ENCODE results near the gene ZSCAN20. TPM values are rescaled to one million over a fixed set of nuclear protein-coding genes. Genes with fewer than 3 reads are reported as not detected.

Gene ZSCAN20
- total RNA-seq, 2 donors from 2014 or later, result 3.1 to 3.3 TPM

DNA sequence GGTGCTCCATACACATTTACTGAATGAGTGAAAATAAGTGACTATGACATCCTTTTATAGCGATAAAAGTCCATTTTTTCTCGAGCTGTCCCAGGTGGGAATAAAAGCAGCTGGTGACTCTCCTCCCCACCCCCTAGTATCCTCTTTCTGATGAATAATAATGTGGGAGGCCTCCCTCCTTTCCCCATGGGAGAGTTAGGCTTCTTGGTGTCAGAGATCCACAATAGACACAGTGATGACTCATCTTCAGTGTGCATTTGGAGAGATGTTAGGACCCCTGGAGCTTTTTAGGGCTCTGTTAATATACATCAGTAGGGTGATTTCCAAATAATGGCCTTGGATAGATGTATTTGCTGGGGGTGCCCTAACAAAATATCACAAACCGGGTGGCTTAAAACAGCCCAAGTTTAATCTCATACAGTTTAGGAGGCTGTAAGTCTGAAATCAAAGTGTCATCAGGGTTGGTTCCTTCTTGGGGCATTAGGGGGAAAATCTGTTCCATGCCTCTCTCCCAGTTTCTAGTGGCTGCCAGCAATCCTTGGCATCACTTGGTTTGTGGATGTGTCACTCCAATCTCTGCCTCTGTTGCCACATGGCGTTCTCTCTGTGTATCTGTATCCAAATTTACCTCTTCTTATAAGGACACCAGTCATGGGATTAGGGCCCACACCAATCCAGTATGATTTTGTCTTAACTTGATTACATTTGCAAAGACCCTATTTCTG lies 37.2 kb upstream of the ZSCAN20 start:
- no peak overlapping the region for H3K27ac Mint-ChIP-seq
- DNase-seq, result no peak
- H3K27me3 Mint-ChIP-seq (ENCODE audit: low read depth), result peaks cover 5% of the 10 kb centered on the region

DNA sequence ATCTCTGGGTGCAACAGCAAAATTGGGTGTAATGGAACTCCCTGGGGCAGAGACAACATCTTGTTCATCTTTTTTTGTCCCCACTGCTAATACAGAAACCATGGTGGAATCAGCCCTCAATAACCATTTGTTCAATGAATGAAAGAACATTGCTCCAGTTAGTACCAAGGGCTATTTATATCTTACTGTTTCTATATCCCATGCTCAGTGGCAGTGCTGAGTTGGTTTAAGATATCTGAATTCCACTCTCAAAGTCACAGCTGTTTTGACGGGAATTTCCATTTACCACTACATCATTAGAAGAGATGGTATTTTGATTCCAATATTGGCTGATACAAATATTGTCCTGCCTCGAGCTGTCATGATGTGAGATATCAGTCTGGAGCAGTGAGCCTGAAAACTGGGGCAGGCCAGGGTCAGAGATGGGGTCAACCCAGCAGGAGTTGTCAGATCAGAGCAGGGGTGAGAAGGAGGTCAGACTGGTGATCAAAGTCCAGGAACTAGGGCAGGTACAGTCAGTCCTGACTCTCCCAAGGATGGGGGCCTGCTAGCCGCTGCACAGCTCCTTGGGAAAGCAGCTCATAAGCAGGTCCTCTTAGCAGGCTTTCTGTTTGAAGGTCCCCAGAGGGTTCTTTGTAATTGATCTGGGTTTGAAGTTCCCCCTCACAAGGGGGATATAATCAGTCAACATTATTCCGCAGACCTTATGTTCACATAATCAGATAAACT lies 35.7 kb upstream of the ZSCAN20 start:
- Mint-ChIP-seq H3K36me3 (ENCODE audit: insufficient read depth in 2 of 2) (no peaks in the 10 kb centered on the region), H3K27ac (no peak overlapping the region), H3K4me1 (ENCODE audit: low read depth) (peaks cover 9% of the 10 kb centered on the region), H3K4me3 (no peak overlapping the region), H3K9me3 (no peaks in the 10 kb centered on the region), H3K27me3 (ENCODE audit: low read depth) (peaks cover 13% of the 10 kb centered on the region)
- no peak for ATAC-seq (replicated peaks in 1 of 2)
- DNase-seq, result no peak

More for the DNA sequence above, 37.2 kb upstream of the ZSCAN20 start:
- no peak overlapping the region for H3K4me3 Mint-ChIP-seq
- no peaks in the 10 kb centered on the region for H3K36me3 Mint-ChIP-seq (ENCODE audit: insufficient read depth in 2 of 2)
- peaks cover 14% of the 10 kb centered on the region for H3K4me1 Mint-ChIP-seq (ENCODE audit: low read depth)
- ATAC-seq (replicated peaks in 1 of 2), result no peak
- no peaks in the 10 kb centered on the region for H3K9me3 Mint-ChIP-seq

GRCh38 chr1:33438364-33439160 lies 33.9 kb upstream of the ZSCAN20 start:
- DNase-seq, result no peak
- Mint-ChIP-seq H3K27me3 (ENCODE audit: low read depth) (peaks cover 21% of the 10 kb centered on the region), H3K36me3 (ENCODE audit: insufficient read depth in 2 of 2) (no peaks in the 10 kb centered on the region), H3K27ac (no peak overlapping the region), H3K9me3 (no peaks in the 10 kb centered on the region), H3K4me3 (no peak overlapping the region), H3K4me1 (ENCODE audit: low read depth) (peaks cover 6% of the 10 kb centered on the region)
- ATAC-seq (replicated peaks in 1 of 2), result no peak

DNA sequence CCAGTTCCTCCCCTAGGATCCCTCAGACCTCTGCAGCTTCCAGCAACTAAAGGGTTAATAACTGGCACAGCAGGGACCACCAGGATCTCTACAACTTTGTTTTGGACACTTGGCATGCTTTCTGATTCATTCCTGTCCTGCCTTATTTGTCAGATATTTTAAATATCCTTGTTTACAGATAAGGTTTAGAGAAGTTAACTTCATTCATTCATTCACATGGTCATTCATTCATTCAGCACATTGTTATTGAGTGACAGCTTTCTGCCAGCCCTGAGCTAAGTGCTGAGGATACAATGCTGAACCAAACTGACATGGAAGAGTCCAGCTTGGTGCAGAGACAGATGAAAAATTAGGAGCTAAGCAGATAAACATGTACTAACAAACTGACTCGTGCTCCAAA lies 32.8 kb upstream of the ZSCAN20 start:
- Mint-ChIP-seq H3K36me3 (ENCODE audit: insufficient read depth in 2 of 2) (no peaks in the 10 kb centered on the region), H3K27me3 (ENCODE audit: low read depth) (peaks cover 21% of the 10 kb centered on the region), H3K4me3 (no peak overlapping the region), H3K27ac (no peak overlapping the region), H3K9me3 (no peaks in the 10 kb centered on the region), H3K4me1 (ENCODE audit: low read depth) (no peaks in the 10 kb centered on the region)
- no peak for ATAC-seq (replicated peaks in 1 of 2)
- DNase-seq, result no peak

- ATAC-seq (replicated peaks in 1 of 2) (no peak), DNase-seq (no peak)
- H3K9me3 Mint-ChIP-seq, result no peaks in the 10 kb centered on the region
- H3K4me3 Mint-ChIP-seq, result no peak overlapping the region
- peaks cover 21% of the 10 kb centered on the region for H3K27me3 Mint-ChIP-seq (ENCODE audit: low read depth)
- H3K4me1 Mint-ChIP-seq (ENCODE audit: low read depth), result peaks cover 4% of the 10 kb centered on the region
- H3K36me3 Mint-ChIP-seq (ENCODE audit: insufficient read depth in 2 of 2), result no peaks in the 10 kb centered on the region
- H3K27ac Mint-ChIP-seq, result no peak overlapping the region
These were observed 31.2 kb upstream of the ZSCAN20 start for GRCh38 chr1:33441088-33441745.

- H3K4me1 Mint-ChIP-seq (ENCODE audit: low read depth), result peaks cover 8% of the 10 kb centered on the region
- H3K27me3 Mint-ChIP-seq (ENCODE audit: low read depth), result peaks cover 21% of the 10 kb centered on the region
- H3K27ac Mint-ChIP-seq, result no peak overlapping the region
- no peaks in the 10 kb centered on the region for H3K9me3 Mint-ChIP-seq
- no peaks in the 10 kb centered on the region for H3K36me3 Mint-ChIP-seq (ENCODE audit: insufficient read depth in 2 of 2)
- no peak overlapping the region for H3K4me3 Mint-ChIP-seq
- ATAC-seq (replicated peaks in 1 of 2) (no peak), DNase-seq (no peak)
These were observed 30.3 kb upstream of the ZSCAN20 start for GRCh38 chr1:33442141-33442540.

GRCh38 chr1:33443080-33443704 lies 29.3 kb upstream of the ZSCAN20 start:
- H3K27me3 Mint-ChIP-seq (ENCODE audit: low read depth), result peaks cover 21% of the 10 kb centered on the region
- H3K4me1 Mint-ChIP-seq (ENCODE audit: low read depth), result peaks cover 8% of the 10 kb centered on the region

GRCh38 chr1:33443705-33444180 lies 28.7 kb upstream of the ZSCAN20 start:
- Mint-ChIP-seq H3K4me3 (no peak overlapping the region), H3K36me3 (ENCODE audit: insufficient read depth in 2 of 2) (no peaks in the 10 kb centered on the region), H3K9me3 (no peaks in the 10 kb centered on the region), H3K4me1 (ENCODE audit: low read depth) (peaks cover 8% of the 10 kb centered on the region), H3K27ac (no peak overlapping the region), H3K27me3 (ENCODE audit: low read depth) (peaks cover 22% of the 10 kb centered on the region)
- DNase-seq (no peak), ATAC-seq (replicated peaks in 1 of 2) (no peak)

More at GRCh38 chr1:33443080-33443704, 29.3 kb upstream of the ZSCAN20 start:
- H3K27ac Mint-ChIP-seq, result no peak overlapping the region
- DNase-seq, result no peak
- ATAC-seq (replicated peaks in 1 of 2), result no peak
- no peaks in the 10 kb centered on the region for H3K9me3 Mint-ChIP-seq
- H3K36me3 Mint-ChIP-seq (ENCODE audit: insufficient read depth in 2 of 2), result no peaks in the 10 kb centered on the region
- H3K4me3 Mint-ChIP-seq, result no peak overlapping the region

DNA sequence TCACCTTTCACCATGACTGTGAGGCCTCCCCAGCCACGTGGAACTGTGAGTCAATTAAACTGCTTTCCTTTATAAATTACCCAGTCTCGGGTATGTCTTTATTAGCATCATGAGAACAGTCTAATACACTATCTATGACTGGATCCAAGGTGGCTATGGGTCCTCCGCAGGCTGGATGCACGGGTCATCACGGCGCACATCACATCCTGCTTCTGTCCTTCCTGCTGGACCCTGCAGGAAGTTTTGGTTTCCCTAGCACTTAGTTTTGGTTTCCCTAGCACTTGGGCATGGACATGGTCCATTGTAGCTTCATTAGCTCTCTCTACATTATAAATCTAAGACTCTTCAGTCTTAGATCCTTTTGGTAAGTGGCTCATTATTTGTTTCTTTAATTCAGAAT lies 27.3 kb upstream of the ZSCAN20 start:
- Mint-ChIP-seq H3K27ac (no peak overlapping the region), H3K36me3 (ENCODE audit: insufficient read depth in 2 of 2) (no peaks in the 10 kb centered on the region), H3K27me3 (ENCODE audit: low read depth) (peaks cover 31% of the 10 kb centered on the region), H3K4me3 (no peak overlapping the region), H3K9me3 (no peaks in the 10 kb centered on the region), H3K4me1 (ENCODE audit: low read depth) (peaks cover 8% of the 10 kb centered on the region)
- DNase-seq (no peak), ATAC-seq (replicated peaks in 1 of 2) (no peak)

- Mint-ChIP-seq H3K36me3 (ENCODE audit: insufficient read depth in 2 of 2) (no peaks in the 10 kb centered on the region), H3K27me3 (ENCODE audit: low read depth) (peaks cover 21% of the 10 kb centered on the region), H3K27ac (no peak overlapping the region), H3K9me3 (no peaks in the 10 kb centered on the region), H3K4me3 (no peak overlapping the region), H3K4me1 (ENCODE audit: low read depth) (peaks cover 8% of the 10 kb centered on the region)
- DNase-seq (peak in 1 of 2 donors; percentile 14), ATAC-seq (replicated peaks in 1 of 2) (peak; percentile 65 to 70)
These were observed 25.9 kb upstream of the ZSCAN20 start for GRCh38 chr1:33446590-33446989.

DNA sequence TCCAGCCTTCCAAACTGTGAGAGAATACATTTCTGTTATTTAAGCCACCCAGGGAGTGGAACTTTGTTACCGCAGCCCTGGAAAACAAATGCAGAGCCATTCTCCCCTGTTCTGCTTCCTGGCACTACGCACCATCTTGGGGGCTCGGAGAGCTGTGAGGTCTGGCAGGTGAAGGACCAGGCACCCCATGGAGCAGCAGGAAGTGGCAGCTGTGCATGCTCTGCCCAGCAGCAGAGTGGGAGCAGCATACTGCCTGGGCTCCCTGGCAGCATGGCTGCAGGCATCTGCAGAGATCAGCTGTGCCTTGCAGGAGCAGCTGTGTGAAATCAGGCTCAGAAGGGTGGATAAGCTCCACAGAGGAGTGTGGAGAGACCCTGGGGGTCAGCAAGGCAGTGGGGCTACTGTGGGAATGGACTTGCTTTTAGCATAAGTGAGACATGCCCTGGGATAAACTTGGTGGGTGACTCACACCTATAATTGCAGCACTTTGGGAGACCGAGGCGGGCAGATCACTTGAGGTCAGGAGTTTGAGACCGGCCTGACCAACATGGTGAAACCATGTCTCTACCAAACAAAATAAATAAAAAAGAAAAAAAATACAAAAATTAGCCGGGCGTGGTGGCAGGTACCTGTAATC lies 17.7 kb upstream of the ZSCAN20 start:
- Mint-ChIP-seq H3K36me3 (ENCODE audit: insufficient read depth in 2 of 2) (no peaks in the 10 kb centered on the region), H3K4me3 (no peak overlapping the region), H3K27me3 (ENCODE audit: low read depth) (peaks cover 19% of the 10 kb centered on the region), H3K4me1 (ENCODE audit: low read depth) (no peaks in the 10 kb centered on the region), H3K9me3 (no peaks in the 10 kb centered on the region), H3K27ac (no peak overlapping the region)
- ATAC-seq (replicated peaks in 1 of 2) (no peak), DNase-seq (no peak)

Measured in activated T-cell treated with anti-CD3 and anti-CD28 coated beads, Interleukin-2, amount 50 U/mL, for 72 hours (primary cell).